ENCODE data around the gene MICOS13.
A peak's percentile ranks its signal among the peaks of the same experiment; 100 is the strongest.
"Not testable (repeated sequence)": the region's sequence is repeated elsewhere in the genome, so short reads cannot be mapped to it uniquely, and the experiment has no call there.

MICOS13 gene

DNA sequence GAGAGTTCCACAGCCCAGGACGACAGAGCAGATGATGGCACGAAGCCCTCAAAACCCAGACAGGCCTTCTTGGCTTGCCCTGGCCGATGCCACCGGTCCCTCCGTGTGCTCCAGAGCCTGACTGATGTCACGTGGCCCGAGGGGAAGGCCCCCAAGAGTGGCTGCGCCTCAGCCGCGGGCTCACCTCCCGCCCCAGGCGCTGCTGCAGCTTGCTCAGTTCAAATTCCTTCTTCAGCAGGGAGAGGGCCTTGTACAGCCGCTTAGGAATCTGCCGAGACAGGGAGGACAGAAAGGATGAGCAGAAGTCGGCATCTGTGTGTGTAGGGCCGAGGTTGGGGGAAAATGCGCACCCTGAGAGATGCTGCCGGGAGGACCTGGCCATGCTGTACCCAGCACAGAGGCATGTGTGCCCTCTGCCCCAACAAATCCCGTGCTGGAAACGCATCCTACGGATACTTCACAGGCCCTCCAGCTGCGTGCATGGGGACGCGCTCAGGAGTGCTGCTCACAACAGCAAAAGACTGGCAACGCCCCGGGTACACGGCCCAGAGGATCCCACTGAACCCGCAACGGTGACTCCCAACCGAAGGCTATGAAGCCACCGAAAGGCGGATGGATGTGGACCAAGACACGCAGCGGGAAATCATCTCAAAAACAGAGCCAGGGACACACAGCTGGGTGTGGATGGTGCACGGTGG lies 26.7 kb upstream of the MICOS13 start:
- peak; percentile 13 for DNase-seq (ENCODE audit: low spot score)
- TF ChIP-seq, protein P1, sequence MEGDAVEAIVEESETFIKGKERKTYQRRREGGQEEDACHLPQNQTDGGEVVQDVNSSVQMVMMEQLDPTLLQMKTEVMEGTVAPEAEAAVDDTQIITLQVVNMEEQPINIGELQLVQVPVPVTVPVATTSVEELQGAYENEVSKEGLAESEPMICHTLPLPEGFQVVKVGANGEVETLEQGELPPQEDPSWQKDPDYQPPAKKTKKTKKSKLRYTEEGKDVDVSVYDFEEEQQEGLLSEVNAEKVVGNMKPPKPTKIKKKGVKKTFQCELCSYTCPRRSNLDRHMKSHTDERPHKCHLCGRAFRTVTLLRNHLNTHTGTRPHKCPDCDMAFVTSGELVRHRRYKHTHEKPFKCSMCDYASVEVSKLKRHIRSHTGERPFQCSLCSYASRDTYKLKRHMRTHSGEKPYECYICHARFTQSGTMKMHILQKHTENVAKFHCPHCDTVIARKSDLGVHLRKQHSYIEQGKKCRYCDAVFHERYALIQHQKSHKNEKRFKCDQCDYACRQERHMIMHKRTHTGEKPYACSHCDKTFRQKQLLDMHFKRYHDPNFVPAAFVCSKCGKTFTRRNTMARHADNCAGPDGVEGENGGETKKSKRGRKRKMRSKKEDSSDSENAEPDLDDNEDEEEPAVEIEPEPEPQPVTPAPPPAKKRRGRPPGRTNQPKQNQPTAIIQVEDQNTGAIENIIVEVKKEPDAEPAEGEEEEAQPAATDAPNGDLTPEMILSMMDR (IDR thresholded peaks at IDR 0.05; ENCODE audit: extremely low read depth, missing control alignments): no peak

DNA sequence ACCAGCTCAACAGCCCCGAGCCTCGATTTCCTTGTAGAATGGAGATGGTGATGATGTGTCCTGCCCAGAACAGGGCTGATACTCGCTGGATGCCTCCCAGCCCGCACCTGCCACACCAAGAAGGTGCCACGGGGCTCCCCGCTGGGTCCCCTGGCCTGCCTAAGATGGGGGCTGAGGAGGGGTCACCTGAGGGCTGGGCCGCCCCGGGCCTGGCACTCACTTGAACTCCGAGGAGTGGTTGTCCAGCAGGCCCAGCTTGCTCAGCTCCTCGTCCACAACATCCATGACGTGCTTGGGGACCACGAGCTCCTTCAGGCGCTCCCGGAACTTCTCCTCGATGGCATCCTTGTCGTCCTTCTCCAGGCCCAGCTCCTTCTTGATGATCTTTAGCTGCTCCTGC lies 25.2 kb upstream of the MICOS13 start:
- peak; percentile 17 for DNase-seq (ENCODE audit: low spot score)
- TF ChIP-seq, protein P1 (IDR thresholded peaks at IDR 0.05; ENCODE audit: extremely low read depth, missing control alignments): no peak

DNA sequence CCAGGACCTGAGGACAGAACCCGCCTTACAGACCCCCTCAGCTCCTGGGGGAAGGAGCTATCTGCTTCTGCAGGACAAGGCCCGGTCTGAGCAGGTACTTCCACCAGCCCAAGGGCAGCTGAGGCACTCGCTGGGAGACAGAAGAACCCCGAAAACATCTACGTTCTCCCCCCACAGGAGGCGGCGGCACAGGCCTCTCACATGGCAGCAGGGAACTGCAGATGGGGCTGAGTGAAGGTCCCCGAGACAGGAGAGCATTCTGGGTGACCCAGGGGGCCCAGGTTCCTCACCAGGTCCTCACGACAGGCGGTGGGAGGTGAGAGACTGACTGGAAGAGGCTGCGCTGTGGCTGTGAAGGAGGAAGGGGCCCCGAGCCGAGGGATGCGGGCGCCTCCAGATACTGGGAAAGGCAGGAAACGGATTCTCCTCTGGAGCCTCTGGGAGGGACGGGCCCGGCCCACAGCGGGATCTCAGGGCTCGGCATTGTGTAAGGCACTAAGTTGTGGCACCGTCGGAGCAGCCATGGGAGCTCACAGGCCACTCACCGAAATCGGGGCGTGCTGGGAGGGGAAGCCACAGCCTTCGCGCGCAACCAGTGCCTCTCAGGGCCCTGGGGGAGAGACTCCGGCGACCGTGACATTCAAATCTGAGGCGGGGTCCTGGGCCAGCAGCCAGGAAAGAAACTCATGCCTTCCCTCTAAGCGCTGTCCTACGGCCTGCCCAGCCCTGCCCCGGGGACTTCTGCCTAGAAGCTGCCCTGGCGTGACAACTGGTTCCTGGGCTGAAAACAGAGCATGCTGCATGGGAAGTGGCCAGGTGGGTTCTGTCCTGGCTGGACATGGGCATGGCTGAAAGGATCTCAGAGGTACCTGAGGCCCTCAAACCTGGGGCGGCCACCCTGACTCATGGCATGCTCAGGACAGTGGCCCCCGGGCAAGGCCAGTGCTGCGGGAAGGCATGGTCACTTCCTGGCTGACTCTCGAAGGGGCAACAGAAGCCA lies 23.8 kb upstream of the MICOS13 start:
- DNase-seq (ENCODE audit: low spot score): no peak
- TF ChIP-seq, protein P1 (IDR thresholded peaks at IDR 0.05; ENCODE audit: extremely low read depth, missing control alignments): no peak

DNA sequence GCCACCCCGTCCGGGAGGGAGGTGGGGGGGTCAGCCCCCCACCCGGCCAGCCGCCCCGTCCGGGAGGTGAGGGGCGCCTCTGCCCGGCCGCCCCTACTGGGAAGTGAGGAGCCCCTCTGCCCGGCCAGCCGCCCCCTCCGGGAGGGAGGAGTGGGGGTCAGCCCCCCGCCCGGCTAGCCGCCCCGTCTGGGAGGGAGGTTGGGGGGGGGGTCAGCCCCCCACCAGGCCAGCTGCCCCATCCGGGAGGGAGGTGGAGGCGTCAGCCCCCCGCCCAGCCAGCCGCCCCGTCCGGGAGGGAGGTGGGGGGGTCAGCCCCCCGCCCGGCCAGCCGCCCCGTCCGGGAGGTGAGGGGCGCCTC lies 21.7 kb upstream of the MICOS13 start:
- not testable (repeated sequence) for DNase-seq (ENCODE audit: low spot score)

DNA sequence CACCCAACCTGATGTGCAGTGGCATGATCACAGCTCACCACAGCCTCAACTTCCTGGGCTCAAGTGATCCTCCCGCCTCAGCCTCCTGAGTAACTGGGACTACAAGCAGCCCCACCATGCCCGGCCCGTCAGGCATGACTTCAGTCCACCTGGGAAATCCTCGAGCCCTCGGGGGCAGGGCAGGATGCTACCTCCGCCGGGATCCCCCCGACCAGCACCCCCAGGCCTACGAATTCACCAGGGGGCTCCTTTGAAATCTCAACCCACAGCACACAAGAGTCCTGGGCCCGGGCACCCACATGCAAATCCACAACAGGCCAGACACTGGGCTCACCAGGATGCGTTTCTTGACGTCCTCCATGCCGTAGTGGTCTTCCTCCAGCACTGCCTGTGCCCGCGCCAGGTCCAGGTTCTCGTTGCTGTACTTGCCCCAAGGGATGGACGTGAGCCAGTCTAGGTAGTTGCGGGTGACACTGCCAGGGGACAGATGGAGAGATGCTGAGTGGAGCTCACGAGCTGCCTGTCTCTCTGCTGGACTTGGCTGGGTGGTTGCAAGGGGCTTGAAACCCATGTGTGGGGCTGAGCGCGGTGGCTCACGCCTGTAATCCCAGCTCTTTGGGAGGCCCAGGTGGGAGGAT lies 20.3 kb upstream of the MICOS13 start:
- no peak for DNase-seq (ENCODE audit: low spot score)
- TF ChIP-seq, protein P1 (IDR thresholded peaks at IDR 0.05; ENCODE audit: extremely low read depth, missing control alignments): no peak

DNA sequence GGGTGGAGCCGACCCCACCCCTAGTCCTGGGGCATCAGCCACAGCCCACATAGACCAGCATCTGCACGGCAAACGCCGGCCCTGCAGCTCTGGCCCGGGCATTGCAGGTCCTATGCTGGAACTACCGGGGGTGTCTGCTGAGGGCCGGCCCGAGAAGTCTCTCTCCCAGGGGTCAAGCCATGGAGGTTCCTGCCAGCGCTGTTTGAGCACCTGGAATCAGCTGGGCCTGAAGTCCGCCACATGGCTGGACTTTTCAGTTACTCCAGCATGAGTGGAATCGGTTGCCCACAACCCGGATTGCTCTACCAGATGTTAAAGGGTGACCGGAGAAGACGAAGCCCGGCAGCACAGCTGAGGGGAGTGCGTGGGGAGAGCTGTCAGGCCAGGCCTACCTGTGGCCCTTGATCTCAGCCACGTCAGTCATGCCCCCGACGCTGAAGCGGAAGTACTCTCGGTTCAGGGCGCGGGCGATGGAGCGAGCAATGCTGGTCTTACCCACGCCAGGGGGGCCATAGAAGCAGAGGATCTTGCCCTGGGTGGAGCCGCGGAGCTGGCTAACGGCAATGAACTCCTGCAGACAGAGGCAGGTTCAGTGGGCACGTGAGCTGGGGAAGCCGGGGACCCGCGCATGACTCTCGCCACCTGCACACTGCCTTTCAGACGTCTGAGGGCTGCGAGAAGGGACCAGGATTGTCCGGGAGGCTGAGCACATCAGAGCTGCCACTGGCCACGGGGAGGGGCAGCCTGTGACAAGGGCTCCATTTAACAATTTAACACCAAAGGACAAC lies 18.5 kb upstream of the MICOS13 start:
- TF ChIP-seq, protein P1 (IDR thresholded peaks at IDR 0.05; ENCODE audit: extremely low read depth, missing control alignments): no peak

DNA sequence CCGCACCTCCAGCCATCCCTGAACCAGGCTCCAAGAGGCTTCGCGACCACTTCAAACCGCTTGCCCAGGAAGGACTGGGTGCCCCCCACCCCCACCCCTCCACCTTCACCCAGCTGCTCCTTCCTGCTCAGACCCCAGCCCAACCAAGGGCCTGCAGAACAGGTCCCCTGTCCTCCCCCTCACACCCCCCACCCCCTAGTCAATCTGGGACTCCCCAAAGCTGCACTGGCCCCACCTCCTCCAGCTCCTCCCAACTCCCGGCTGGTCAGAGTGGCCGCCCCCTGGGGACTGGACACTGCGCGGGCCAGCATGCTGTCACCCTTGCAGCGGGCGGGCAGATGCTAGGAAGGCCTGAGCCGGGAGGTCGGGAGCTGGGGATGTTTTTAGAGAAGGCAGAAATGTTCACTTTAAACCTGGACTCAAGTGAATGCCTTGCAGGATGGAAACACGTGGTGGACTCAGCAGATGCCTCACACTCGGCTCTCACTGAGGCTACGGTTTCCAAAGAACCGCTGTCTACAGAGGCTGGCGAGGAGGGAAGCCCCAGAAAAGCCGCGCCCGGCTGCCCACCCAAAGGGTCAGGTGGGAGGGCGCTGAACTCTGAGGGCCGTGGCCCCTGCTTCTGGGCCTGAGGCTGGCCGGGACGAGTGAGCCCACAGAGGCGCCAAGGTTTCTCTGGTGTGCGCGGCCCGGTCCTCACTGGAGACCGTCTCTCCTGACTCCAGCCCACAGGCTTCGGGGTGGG lies 17.7 kb upstream of the MICOS13 start:
- no peak for DNase-seq (ENCODE audit: low spot score)
- TF ChIP-seq, protein P1 (IDR thresholded peaks at IDR 0.05; ENCODE audit: extremely low read depth, missing control alignments): no peak

More for the DNA sequence above, 18.5 kb upstream of the MICOS13 start:
- no peak for DNase-seq (ENCODE audit: low spot score)
